ENCODE data around the gene CEP78.

Gene CEP78

GRCh38 chr9:78306222-78307076, 70.6 kb downstream of the CEP78 start:
- DNase-seq (ENCODE audit: low read depth in 2 of 2): no peak

DNA sequence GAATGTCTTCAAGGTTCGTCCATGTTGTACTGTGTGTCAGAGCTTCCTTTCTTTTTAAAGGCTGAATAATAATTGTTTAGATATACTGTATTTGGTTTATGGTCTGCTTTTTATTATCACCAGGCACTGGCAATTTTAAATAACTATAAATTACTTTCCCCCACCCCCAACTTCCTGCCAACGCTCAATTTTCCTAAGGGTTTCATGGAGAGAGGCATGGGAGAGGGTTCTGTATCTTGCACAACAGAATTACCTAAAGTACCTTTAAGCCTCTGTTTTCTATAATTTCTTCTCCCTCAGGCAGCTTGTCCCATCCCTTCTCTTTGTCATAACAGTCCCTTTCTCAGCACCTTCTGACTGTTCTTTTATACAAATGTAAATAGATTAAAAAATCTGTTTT, 71.5 kb downstream of the CEP78 start:
- DNase-seq (ENCODE audit: low read depth in 2 of 2): no peak

- no peak for DNase-seq (ENCODE audit: low read depth in 2 of 2)
Measured at GRCh38 chr9:78309066-78309465, 73.2 kb downstream of the CEP78 start.

- no peak for DNase-seq (ENCODE audit: low read depth in 2 of 2)
Measured at GRCh38 chr9:78311075-78311474, 75.2 kb downstream of the CEP78 start.

DNA sequence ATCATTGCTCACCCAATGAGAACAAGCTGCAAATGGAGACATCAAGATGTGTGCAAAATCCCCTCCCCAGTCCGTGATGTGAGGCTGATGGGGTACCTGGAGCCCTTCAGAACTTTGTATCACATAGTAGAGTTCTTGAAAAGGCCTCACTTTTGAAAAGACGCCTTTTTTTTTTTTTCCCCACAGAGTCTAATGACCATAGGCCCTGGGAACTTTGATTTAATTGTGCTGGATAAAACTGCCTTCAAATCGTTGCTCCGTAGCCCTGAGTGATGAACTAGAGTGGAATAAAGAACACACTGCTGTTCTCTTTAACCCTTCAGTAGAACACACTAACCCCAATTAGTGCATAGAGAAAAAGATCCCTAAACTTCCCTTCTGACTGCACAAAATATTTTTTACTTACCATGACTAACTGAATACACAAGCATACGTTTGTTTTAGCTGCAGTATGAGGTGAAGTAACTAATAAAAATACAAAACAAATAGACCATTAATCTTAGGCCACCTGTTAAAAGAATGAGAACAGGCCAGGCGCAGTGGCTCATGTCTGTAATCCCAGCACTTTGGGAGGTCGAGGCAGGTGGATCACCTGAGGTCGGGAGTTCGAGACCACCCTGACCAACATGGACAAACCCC, 76.1 kb downstream of the CEP78 start:
- no peak for DNase-seq (ENCODE audit: low read depth in 2 of 2)

GRCh38 chr9:78314550-78314949, 78.7 kb downstream of the CEP78 start:
- no peak for DNase-seq (ENCODE audit: low read depth in 2 of 2)

GRCh38 chr9:78314953-78315870, 79.3 kb downstream of the CEP78 start:
- DNase-seq (ENCODE audit: low read depth in 2 of 2): no peak

DNA sequence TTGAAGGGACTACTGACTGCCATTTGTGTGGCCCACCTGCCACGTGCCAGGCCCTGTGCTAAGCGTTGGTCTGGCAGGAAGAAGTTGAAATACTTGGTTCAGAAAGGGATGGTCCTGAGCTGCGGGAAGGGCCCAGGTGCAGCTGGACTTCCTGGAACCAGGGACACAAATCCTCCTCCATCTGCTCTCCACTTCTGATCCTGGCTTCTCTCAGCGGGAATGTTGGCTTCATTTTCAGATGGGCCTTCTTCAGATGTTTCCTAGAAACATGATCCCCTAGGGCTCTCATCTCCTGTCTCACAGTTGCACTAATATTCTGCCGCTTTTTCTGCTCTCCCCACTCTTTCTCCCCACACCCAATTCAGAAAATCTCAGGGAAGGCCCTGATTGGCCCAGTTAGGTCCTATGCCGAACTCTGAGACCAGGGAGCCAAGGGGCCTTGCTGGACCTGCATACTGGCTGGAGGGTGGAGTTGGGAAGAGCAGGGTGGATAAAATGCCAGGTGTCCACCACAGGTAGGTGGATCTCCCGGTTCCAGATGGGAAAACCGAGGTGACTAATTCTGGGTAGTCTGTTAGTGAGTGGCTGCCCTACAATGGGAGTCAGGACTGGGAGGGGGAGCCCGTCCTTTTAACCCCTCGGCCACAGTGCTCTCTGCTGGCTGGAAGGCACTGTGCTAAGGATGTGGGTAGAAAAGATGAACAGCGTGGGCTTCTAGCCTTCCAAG, 80.5 kb downstream of the CEP78 start:
- no peak for DNase-seq (ENCODE audit: low read depth in 2 of 2)

DNA sequence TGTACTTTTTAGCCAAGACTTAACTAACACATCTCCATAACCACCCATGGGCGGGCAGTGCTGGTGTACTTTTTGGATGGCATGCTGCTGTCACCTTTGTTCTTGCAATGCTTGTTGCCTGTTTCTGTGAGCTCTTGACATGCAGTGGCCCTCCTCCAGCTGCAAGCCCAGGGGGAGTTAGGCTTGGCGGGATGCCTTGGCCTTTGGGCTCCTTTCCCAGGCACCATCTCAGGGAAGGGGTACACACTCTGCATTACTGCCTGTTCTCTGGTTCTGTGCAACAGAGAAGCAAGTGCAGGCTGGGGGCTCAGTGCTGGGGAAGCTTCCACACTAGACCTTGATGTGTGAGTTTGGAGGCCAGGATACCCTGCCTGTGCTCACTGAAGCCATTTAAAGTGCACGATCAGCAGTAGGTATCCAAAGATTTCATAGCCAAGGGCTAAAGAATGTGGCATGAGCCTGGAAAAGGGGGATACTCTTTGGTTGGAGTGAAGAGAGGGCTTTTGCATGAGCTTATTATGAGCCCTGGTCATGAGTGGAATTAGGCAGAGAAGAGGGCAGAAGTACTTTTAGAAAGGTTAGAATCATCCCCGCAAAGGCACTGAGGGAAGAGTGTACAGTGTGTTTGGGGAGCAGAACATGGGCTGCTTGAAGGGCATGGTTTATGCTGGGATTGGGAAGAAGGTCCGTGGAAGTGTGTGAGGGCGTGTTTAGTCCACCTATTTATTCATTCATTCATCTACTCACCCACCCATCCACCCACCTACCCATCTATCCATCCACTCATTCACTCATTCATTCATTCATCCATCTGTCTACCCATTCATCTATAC, 83.5 kb downstream of the CEP78 start:
- DNase-seq (ENCODE audit: low read depth in 2 of 2): no peak

- DNase-seq (ENCODE audit: low read depth in 2 of 2): no peak
Measured at GRCh38 chr9:78320030-78320693, 84.3 kb downstream of the CEP78 start.

DNA sequence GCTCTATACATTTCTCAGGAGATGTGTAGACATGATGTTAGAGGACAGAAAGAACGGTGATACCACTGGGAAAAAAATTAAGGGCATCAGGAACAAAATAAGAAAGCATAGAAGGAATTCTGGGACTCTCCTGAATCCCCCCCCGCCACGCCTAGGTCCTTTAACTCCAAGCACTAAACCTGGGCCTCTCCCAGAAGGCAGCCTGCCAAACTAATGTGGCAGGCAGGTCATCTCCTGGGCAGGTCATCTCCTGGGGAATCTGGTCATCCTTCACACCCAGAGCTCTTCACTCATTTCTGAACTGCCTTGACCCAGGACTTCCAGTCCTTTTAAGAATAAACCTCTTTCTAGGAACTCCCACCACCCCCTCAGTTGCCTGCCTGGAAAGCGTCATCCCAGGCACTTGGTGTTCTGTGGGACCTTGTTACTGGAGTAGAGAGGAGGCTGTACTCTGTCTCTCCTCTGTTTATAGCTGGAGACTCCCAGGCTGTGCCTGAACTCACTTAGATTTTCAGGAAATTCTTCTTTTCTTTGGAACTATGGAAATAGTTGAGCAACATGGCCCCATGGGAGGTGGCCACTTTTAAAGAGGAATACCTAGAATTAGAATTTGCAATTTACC, 85.1 kb downstream of the CEP78 start:
- DNase-seq (ENCODE audit: low read depth in 2 of 2): no peak

GRCh38 chr9:78321505-78321904, 85.6 kb downstream of the CEP78 start:
- no peak for DNase-seq (ENCODE audit: low read depth in 2 of 2)

DNA sequence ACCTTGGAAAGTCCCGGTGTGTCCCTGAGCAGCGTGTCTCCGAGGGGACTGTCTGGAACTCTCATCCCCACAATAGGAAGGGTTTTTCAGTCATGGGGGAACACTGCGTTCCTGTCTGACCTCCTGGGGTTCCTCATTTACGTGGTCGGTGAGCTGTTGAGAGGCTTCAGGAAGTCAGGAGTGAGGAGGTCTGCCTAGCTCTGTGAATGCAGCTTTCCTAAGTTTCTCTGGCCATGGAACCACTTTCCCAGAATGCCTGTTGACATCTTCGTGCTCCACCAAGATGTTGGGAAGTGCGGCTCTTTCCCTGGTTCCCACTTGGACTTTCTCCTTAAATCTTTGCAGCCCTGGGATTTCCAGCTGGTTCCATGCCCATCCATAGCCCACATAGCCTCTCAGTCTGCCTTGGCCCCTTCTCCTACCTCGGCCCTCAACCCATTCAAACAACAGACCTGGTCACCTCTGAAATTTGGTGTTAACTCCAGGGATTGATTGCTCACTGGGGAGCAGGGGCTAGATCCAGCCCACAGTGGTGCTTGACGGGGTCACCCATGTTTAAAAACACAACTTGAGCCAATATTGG, 88.3 kb downstream of the CEP78 start:
- DNase-seq (ENCODE audit: low read depth in 2 of 2): no peak

GRCh38 chr9:78324682-78325081, 88.8 kb downstream of the CEP78 start:
- no peak for DNase-seq (ENCODE audit: low read depth in 2 of 2)

- DNase-seq (ENCODE audit: low read depth in 2 of 2): no peak
Measured at GRCh38 chr9:78325343-78325742, 89.5 kb downstream of the CEP78 start.

DNA sequence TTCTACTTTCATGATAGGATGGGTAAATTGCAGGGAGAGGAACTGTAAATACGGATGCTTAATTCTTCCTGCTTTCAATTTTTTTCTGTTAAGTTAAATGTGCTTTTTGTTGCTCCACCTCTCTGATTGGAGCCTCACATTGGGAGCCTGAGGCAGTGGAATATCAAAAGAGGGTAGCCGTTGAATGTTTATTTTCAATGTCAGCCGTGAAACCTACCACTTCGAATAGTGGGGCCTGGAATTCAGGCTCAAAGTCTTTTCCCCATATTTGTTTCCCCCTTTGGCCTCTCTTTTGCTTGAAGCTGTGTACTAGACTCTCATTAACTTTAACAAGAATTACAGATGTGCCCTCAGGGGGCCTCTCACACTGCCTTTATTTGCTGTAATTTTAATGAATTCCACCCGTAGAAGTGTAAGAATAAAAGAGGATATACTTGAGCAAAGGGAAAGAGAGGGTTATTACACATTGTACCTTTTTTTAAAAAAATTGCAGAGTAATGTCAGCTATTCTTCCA, 90.0 kb downstream of the CEP78 start:
- DNase-seq (ENCODE audit: low read depth in 2 of 2): no peak

DNA sequence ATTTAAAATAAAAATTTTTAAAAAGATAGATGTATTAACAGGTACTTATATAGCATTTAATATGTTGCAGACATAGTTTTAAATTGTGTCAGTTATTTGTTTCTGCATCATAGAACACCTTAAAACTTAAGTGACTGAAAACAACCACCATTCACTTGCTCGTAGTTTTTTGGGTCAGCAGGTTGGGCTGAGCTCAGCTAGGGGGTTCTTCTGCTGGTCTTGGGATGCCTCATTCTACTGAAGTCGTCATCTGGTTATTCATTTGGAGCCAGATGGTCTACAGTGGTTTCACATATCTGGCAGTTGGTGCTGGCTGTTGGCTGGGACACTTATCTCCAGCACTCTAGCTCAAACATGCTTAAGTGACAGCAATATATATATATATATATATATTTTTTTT, 90.7 kb downstream of the CEP78 start:
- DNase-seq (ENCODE audit: low read depth in 2 of 2): no peak
